ENCODE measurements around the gene TRAPPC3L.

Gene TRAPPC3L

GRCh38 chr6:116452531-116452930 lies 93.0 kb downstream of the TRAPPC3L start:
- TF ChIP-seq ZNF384 (IDR thresholded peaks at IDR 0.05) (no peak), FOXM1 (IDR thresholded peaks at IDR 0.05; ENCODE audit: borderline replicate concordance) (no peak), L3MBTL2 (conservative IDR thresholded peaks at IDR 0.05) (no peak), HDGF (IDR thresholded peaks at IDR 0.05; ENCODE audit: borderline replicate concordance) (no peak), BHLHE40 (IDR thresholded peaks at IDR 0.05; ENCODE audit: borderline replicate concordance) (no peak), SP1 (IDR thresholded peaks at IDR 0.05) (no peak), FOXA1 (IDR thresholded peaks at IDR 0.05) (no peak), TARDBP (IDR thresholded peaks at IDR 0.05) (no peak), NFRKB (IDR thresholded peaks at IDR 0.05) (no peak), FOXK2 (IDR thresholded peaks at IDR 0.05) (no peak), LEF1 (IDR thresholded peaks at IDR 0.05; ENCODE audit: borderline replicate concordance) (no peak), SUZ12 (IDR thresholded peaks at IDR 0.05) (no peak), ARNT (IDR thresholded peaks at IDR 0.05) (no peak), CTBP1 (IDR thresholded peaks at IDR 0.05; ENCODE audit: borderline replicate concordance) (no peak), ELF4 (IDR thresholded peaks at IDR 0.05) (no peak)
- TF ChIP-seq, protein P1, sequence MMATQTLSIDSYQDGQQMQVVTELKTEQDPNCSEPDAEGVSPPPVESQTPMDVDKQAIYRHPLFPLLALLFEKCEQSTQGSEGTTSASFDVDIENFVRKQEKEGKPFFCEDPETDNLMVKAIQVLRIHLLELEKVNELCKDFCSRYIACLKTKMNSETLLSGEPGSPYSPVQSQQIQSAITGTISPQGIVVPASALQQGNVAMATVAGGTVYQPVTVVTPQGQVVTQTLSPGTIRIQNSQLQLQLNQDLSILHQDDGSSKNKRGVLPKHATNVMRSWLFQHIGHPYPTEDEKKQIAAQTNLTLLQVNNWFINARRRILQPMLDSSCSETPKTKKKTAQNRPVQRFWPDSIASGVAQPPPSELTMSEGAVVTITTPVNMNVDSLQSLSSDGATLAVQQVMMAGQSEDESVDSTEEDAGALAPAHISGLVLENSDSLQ (IDR thresholded peaks at IDR 0.05): no peak
- ChIA-PET CTCF (no interaction called here), POLR2A (no interaction called here)
- no peak for DNase-seq (ENCODE audit: extremely low spot score)

DNA sequence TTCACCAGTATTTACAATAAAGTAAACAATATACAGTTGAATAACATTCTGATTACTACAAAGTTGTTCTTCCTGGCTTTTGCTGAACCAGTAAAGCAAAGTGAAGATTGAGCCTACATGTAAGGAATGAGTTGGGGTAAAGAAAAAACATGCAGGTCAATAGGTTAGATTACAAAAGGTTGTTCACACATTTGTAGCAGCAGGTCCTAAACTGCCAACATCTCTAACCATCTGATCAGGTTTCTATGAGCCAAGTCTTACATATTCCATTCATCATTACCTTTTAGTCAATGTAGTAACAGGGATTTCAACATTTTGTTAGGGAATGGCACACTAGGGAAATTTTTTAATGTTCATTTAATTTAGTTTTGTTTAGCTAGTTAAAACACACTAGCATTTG lies 93.6 kb downstream of the TRAPPC3L start:
- DNase-seq (ENCODE audit: extremely low spot score): no peak
- ChIA-PET CTCF (no interaction called here), POLR2A (no interaction called here)
- TF ChIP-seq L3MBTL2 (conservative IDR thresholded peaks at IDR 0.05): no peak

- DNase-seq (ENCODE audit: extremely low spot score): no peak
- POLR2A ChIA-PET: no interaction called here
- TF ChIP-seq FOXA1 (IDR thresholded peaks at IDR 0.05) (no peak), CTBP1 (IDR thresholded peaks at IDR 0.05; ENCODE audit: borderline replicate concordance) (no peak), HDGF (IDR thresholded peaks at IDR 0.05; ENCODE audit: borderline replicate concordance) (no peak), LEF1 (IDR thresholded peaks at IDR 0.05; ENCODE audit: borderline replicate concordance) (no peak), NFRKB (IDR thresholded peaks at IDR 0.05) (no peak), TARDBP (IDR thresholded peaks at IDR 0.05) (no peak), L3MBTL2 (conservative IDR thresholded peaks at IDR 0.05) (no peak), ARNT (IDR thresholded peaks at IDR 0.05) (no peak), ZNF384 (IDR thresholded peaks at IDR 0.05) (no peak), FOXM1 (IDR thresholded peaks at IDR 0.05; ENCODE audit: borderline replicate concordance) (no peak), FOXK2 (IDR thresholded peaks at IDR 0.05) (no peak), BHLHE40 (IDR thresholded peaks at IDR 0.05; ENCODE audit: borderline replicate concordance) (no peak)
- TF ChIP-seq, protein P1 (IDR thresholded peaks at IDR 0.05): no peak
- CTCF ChIA-PET: no interaction called here
Measured at GRCh38 chr6:116450769-116451740, 94.4 kb downstream of the TRAPPC3L start.

GRCh38 chr6:116450185-116450710 lies 95.2 kb downstream of the TRAPPC3L start:
- POLR2A ChIA-PET: no interaction called here
- no peak for TF ChIP-seq SUZ12 (IDR thresholded peaks at IDR 0.05)
- TF ChIP-seq FOXM1 (IDR thresholded peaks at IDR 0.05; ENCODE audit: borderline replicate concordance): no peak
- DNase-seq (ENCODE audit: extremely low spot score): no peak
- CTCF ChIA-PET: no interaction called here

GRCh38 chr6:116449565-116449964 lies 95.9 kb downstream of the TRAPPC3L start:
- CTCF ChIA-PET: no interaction called here
- DNase-seq (ENCODE audit: extremely low spot score): no peak
- POLR2A ChIA-PET: no interaction called here
- TF ChIP-seq NFRKB (IDR thresholded peaks at IDR 0.05) (no peak), FOXA1 (IDR thresholded peaks at IDR 0.05) (no peak), FOXK2 (IDR thresholded peaks at IDR 0.05) (no peak), BHLHE40 (IDR thresholded peaks at IDR 0.05; ENCODE audit: borderline replicate concordance) (no peak), L3MBTL2 (conservative IDR thresholded peaks at IDR 0.05) (no peak), SP1 (IDR thresholded peaks at IDR 0.05) (no peak), HDGF (IDR thresholded peaks at IDR 0.05; ENCODE audit: borderline replicate concordance) (no peak), CTBP1 (IDR thresholded peaks at IDR 0.05; ENCODE audit: borderline replicate concordance) (no peak), FOXM1 (IDR thresholded peaks at IDR 0.05; ENCODE audit: borderline replicate concordance) (no peak), ZNF384 (IDR thresholded peaks at IDR 0.05) (no peak), TARDBP (IDR thresholded peaks at IDR 0.05) (no peak), ARNT (IDR thresholded peaks at IDR 0.05) (no peak), SUZ12 (IDR thresholded peaks at IDR 0.05) (no peak), LEF1 (IDR thresholded peaks at IDR 0.05; ENCODE audit: borderline replicate concordance) (no peak), ELF4 (IDR thresholded peaks at IDR 0.05) (no peak)
- TF ChIP-seq, protein P1 (IDR thresholded peaks at IDR 0.05): no peak

DNA sequence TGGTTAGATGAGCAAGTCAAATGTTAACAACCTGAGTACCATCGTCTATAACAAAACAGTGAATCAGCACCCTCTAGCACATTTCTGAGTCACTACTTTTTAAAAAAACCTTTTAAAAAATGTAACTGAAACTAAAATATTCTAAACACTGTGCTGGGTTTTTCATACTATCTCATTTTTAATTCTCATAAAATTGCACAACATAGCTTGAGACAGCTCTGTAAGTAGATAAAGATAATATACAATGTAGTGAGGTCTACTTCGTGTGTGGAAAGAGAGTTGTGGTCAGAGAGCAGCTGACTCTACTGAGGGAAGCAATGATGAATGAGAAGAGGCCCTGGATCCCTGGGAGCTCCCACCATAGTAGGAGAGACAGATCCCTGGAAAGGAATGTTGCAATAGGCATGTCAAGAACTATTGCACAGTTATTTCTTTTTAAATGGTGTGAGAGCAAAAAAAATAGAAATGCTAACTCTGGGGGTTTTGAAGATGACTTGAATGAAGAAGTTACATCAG lies 97.9 kb downstream of the TRAPPC3L start:
- ChIA-PET POLR2A (no interaction called here), CTCF (interaction anchor here (1.0 to 1.2 kb wide), 2 partner anchors 64 to 114 kb away, joined by 3 to 5 read pairs; partner anchors contain the start of gene CALHM5)
- TF ChIP-seq ZNF384 (IDR thresholded peaks at IDR 0.05) (no peak), CTBP1 (IDR thresholded peaks at IDR 0.05; ENCODE audit: borderline replicate concordance) (no peak)
- no peak for DNase-seq (ENCODE audit: extremely low spot score)

All from HEK293T (cell line).